GM21723 (cell line): ENCODE results near the gene ZBTB18.

Experiments used
- ATAC-seq: cut with Tn5 transposase; IDR thresholded peaks from one replicate; pipeline ENCODE4 v1.9.1; 2021; ENCODE audit warnings: mild to moderate bottlenecking, moderate library complexity; ENCODE audit not compliant: unreplicated experiment

Gene ZBTB18

DNA sequence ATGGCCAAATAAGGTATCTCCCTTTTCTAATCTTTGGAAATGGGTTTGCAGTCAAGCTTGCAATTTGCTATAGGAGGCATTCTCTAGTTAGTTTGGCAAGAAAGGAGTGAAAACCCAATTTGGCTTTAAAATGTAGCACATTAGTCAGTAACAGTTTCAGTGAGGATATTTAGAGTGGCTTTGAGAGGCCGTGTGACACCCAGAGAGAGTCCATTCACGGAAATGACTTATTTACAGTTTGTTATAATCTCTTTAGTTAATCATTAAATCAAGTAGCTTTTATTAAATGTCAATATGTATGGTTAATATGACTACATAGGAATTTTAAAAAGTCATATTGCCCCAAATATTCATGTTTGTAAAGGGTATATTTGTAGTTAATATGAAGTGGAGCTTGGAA is 9.6 kb downstream of the ZBTB18 start:
- ATAC-seq: no peak

DNA sequence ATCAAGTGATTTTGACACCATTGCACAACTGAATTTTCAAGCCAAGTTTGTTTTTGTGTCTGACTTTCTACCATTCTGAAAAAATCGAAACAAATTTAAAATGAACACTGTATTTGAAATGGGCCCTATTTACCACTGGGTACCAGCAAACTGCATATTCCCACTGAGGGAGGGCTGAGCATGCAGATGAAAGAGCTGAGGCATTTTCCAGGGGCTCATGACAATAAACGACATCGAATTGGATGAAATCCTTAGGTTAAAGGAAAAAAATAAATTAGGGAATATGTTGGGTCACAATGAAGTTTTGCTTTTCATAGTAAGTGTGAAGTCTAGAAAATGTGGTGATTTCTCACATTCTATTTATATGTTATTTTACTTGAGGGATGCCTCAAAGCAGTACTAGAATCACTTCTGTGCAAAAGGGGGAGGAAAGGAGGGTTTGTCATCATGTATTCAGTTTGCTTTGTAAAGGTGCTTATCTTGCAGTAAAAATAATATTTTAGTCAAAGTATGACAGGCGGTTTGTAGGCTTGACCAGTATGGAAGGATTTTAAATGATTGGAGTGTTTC is 11.2 kb downstream of the ZBTB18 start:
- ATAC-seq: no peak

DNA sequence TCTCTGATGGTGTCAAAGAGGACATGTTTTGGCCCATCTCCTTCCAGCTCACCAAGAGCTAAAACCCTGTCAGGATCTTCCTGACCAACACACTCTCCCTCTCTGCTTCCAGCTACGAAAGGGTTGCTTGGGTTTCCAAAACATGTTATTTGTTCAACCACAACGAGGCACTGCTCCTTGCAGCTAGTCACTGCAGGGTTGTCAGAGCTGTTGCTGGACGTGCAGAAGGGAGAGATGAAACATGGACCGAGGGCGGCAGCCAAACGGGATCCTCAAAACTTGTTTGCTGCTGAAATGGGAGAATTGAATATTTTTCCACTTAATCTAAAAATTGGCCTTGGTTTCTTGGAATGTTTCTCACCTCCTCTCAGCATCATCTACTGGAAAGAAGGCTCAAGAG is 12.4 kb downstream of the ZBTB18 start:
- no peak for ATAC-seq

DNA sequence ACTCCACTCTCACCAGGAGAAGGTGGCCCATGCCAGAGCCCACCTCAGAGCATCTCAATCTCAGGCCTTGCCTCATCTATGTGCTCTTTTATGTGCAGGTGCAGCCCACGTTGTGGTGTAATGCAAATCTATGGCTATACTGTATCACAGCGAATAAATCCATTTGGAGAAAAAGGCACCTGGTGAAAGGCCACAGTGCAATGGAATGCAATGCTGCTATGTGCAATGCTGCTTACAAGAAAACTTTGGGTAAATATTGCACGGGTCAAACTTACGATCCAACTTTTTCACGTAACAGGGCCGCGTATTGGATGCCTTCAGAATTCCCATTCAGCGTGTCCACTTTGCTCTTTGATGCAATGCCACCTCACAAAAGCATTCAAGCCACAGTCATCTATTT is 13.5 kb downstream of the ZBTB18 start:
- ATAC-seq: no peak

DNA sequence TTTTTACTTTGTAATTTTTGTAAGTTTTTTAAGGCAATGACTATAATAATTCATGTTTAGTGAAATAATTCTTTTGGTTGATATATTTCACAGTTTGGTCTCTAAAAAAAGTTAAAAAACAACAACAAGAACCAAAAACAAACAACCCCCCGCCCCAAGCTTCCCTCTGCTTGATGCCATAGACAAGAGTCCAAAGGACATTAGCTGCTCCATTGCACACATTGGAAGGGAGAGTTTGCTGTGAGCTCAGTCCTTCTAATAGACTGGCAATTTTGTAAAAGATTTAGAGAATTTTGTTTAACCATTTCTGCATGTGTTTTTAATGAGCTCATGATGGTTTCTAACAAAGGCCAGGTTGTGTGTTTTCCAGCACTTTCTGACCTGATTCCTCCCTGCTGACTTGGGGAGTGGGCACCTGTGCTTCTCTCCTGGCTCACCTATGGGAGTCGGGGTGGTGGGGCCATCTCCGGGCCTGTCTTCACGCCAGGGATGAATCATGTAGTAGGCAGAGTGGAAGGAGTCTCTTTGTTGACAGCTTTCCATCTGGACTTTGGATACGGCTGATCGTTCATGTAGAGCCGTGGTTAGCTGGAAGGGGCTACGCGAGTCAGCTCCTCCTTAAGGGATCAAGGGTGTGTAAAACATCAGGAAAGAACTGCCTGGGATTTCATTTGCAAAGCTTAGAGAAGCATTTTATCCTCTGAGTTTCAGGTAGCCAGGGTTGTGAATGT is 14.1 kb downstream of the ZBTB18 start:
- no peak for ATAC-seq

DNA sequence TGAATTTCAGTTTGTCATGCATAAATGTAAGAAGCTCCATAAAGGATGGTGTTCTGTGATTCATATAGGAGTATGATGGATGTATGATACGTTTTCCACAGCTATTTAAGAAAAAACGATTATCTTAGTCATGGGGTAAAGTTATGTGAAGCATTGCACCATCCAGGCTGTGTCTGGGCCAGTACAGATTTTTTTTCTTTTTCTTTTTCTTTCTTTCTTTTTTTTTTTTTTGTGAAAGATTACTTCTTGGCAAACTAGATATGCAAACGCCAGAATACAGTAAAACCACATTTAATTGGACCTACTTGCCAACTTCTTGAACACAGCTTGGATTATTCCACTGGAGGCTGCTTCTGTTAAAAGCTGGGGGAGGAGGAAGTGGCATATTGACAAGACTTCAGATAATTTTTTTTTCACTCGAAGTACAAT is 14.9 kb downstream of the ZBTB18 start:
- no peak for ATAC-seq

DNA sequence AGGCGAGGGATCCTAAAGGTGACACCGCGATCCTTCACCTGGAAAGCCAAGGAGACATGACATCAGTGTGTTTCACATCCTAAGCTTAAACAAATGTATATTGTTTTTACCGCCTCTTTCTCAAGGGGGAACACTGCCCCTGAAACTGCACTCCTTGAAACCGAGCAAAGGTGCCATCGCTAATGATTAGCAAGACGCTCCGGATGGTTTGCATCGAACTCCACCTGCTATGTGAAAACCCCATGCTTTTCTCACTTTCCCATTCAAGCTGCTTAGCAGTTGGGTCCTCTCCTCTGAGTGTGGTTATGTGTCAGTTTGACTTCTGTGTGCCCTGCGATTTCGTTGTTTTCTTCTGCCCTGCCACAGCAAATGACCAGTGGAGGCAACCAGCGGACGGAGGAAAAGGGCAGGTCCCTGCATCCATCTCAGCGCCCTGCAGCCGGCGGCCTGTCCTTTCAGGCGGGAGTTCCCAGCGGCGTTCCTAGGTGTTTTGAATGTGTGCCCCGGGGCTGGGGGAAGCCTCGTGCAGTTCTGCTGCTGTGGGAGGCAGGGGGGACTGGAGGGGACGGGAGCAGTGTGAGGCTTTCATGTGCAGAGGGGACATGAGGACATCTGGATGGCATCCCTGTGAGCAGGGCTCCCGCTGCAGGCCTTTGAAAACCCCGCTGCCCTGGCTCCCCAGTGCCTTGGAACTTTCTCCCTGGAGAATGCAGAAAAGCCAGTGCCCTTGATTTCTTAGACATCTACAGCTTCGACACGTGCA is 16.1 kb downstream of the ZBTB18 start:
- ATAC-seq: no peak

DNA sequence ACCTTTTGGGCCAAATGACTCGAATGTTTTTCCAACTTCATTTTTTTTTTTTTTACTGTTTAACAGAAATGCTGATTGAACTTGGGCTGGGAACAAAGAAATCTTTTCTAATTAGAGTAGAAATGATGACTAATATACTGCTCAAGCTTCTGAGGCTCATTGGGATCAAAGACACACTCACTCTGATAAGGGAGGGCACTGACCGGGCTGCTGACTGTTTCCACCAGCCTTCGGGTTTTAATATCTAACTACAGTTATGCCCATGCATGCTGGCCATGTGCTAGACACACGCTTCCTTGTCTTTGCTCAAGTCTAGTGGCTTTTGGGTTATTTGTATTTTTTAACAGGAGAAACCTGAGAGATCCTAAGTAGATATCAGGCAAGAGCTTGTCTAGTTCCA is 16.8 kb downstream of the ZBTB18 start:
- ATAC-seq: no peak

DNA sequence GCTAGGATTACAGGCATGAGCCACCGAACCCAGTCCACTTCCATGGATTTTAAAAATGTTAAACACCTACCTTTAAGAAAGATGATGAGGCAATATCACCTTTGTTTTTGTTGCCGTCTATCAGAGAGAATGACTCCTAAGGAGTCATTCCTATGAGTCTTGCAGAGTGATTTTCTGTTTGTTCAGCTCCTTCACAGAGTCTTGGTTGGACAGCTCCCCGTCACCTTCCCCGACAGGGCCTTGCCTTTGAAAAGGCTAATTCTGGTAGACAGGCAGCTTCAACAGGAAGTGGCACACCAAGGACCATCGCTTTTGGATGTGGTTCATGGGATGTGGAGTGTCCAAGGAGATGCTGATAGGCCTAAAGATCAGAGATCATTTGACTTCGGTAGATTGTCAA is 17.5 kb downstream of the ZBTB18 start:
- no peak for ATAC-seq

DNA sequence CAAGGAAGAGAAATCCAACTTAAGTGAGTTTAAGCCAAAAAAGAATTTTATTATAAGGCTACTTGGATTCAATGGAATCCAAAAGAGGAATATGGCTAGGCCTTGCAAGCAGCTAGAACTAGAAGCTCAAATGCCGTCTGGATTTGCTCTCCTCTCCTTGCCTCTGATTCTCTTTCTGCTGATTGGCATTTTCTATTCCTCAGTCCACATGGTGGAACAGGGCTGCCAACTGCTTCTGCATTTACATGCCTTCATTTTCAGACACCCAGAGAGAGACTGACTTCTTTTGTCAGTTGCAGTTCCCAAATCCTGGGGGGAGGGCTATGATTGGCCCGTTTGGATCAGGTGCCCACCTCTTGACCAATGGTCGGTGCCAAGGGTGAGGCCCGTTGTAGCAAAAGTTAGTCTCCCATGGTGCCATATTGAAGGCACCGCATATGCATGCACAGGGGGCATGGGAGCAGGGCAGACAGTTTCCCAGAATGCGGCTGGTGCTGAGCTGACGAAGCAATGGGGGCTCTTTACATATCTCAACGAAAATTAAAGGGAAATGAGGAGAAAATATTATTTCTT is 18.3 kb downstream of the ZBTB18 start:
- ATAC-seq: no peak

DNA sequence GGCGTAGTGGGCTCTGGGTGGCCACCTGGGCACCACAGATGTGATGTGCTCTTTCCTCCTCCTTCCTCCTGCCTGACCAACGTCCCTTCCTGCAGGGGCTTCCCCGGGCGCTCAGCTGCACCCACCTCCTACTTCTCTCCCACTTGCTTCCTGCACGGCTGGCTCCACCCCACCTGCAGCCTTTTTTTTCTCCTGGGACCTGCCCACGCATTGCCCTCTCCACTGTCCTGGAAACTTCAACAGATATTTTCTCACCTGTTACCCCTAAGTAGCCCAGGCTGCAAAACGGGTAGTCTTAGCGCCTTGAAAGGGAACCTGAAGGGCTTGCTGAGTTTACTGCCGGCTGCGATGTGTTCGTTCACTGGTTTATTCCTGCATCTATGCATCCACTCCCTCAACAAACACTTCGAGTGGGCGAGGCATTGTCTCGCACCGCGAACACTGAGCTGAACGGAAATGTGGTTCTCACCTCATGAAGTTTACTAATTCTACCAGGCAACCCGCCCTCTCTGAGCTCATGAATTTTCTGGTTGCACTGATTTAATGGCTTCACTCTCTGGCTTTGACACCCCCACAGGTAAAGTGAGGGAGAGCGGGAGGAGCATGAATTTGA is 23.6 kb downstream of the ZBTB18 start:
- peak; percentile 62 for ATAC-seq

DNA sequence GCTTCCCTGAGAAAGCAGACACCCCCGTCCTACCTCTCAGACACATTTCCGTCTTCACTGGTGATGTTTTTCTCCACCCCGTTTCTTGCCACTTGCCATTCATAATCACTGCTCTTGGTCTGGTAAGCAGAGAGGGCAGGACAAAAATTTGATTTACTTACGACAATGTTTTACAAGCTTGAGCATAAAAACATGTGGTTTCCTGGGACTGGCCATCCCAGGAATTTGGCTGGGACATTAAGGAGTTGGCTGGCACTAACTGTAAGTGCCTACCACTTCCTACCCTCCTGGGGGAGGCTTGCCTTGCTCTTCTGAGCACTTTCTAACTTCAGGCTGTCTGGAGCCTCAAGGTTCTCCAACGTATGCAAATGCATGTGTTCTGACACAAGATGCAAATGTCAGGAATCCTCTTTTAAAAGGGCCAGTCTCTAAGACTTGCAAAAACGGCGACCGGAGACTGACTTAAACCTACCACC is 24.2 kb downstream of the ZBTB18 start:
- ATAC-seq: peak; percentile 44

DNA sequence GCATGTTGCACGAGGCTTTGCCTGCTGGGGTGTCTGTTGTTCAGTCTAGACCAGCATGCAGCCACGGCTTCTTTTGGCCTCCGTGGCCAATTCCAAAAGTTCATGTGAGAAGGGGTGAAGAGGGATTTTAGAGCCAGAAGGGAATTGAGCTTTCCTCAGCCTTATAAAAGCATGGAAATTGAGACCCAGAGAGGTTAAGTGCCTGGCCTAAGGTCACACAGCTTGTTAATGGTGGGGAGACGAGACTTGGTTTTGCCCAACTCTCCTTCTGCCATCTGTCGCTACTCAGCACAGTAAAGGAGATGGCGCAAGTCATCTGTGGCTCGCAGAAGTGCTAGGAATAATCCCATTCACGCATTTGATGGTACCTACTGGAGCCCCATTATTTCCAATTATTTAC is 25.7 kb downstream of the ZBTB18 start:
- ATAC-seq: no peak

DNA sequence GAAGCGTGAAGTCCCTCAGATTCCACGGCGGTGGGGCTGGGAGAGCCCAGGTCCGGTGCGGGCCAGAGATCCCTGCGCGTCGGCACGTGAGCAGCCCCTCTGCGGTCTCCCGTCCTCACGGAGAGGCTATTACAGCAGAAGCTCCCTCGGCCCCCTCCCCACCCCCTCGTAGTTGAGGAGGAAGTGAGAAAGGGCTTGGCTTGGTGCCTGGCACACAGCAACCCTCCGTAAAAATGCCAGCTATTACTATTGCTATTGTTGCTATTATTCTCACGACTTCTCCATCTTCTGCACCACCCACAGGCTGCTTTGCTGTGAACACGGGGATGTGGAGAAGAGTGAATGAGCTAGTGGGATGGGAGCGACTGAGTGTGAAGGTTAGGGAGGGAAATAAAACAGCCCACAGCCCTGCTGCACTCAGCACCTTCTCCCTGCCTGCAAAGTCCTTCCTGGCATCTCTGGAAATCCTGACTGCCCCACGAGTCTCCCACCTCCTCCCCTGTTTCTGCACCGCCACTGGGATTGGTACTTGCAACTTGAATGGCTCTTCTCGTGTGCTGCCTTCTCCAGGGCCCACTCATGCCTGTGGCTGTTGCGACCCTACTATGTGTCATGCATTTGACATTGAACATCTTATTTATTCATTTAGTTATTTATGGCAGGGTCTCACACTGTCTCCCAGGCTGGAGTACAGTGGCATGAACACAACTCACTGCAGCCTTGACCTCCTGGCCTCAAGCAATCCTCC is 26.6 kb downstream of the ZBTB18 start:
- no peak for ATAC-seq

DNA sequence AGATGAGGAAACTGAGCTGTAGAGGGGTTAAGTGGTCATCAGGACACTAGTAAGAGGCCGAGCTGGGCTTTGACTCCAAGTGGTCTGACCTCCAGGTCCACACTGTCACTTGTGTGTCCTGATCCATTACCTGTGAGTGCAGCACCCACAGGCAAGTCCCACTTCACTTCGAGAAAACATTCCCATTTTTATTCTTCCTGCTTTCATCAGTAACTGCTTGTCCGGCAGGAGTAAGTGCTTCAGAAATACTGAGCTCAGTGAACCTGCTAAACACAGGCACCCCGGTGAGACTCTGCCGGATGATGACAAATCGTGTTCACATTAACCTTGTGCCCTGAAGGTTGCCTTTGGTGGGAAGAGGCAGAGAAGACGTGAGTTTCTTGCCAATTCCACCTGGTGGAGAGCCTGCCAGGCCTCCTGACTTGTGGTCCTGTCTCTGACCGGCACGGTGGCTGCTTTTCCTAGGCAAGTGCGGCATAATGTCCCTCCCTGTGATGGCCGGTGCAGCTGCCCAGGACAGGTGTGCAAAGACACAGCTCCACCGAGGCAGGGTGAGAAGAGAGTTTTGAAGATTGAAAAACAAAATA is 29.4 kb downstream of the ZBTB18 start:
- ATAC-seq: no peak

DNA sequence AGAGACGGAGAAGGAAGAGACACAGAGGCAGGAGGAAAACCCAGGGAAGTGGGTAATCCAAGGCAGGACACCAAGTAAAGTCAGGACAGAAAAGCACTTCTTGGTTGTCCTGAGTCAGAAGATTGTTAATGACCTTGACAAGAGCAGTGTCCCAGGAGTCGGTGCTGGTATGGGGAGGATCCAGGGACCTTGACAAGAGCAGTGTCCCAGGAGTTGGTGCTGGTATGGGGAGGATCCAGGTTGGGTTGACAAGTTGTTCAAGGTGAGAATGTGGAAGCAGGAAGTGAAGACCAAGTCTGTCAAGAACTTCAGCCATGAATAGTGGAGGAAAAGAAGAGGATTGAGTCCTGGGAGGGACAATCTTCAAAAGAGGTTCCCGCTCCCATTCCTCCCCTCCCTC is 31.9 kb downstream of the ZBTB18 start:
- ATAC-seq: no peak

DNA sequence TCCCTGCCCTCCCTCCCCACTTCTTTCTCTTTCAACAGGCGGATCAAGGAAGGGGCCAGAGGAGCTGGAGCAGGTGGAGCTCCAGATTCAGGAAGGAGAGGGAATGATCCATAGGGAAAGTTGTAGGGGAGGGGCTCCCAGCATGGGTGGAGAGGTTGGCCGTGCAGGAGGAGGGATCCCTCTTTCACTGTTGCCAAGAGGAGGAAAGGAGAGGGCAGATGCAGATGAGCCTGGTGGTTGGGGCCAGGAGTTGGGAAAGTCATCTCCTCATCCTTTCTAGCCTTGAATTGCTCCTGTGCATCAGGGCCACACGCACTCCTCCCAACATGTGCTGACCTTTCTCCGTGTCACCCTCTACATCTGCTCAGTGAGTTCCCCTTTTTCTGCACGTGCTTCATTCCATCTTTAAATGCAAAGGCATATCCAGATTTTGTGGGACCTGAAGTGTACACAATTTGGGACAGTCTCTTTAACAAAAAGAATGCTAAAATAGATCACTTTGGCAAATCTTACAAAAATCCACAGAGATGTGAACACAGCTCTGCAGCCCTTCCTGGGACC is 32.4 kb downstream of the ZBTB18 start:
- ATAC-seq: no peak

DNA sequence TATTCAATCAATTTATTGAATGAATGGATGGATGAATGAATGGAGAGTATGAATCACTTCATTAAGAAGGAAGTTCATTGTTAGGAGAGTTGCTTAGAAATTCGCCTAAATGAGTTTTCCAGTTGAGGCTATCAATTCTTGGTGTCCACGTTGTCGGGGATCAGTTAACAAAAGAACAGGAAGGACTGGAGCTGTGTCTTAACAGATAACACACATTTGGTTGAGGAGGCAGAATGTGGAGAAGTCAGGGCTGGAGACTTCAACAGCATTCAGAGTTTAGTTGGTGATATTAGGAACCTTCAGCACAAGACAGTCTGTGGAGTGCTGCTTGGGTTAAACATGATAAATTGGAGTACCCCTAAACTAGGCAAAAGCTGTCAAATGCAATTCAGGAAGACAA is 33.7 kb downstream of the ZBTB18 start:
- ATAC-seq: no peak

DNA sequence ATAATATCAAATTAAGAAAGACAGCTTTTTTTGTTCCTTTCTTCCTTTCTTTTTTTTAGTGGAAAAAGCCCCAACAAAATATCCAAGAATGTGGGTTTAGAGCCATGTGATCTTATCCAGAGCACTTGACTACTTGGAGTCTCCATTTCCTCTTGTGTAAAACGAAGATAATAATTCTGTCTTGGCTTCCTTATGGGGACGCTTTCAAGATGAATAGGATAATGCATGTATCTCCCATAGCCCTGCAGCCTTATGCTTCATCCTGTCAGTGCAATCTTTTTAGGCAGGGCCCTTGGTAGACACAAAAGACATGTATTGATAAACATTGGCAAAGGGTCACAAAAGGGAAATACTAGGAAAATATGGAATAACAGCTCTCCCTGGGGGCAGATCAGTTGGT is 34.8 kb downstream of the ZBTB18 start:
- ATAC-seq: no peak

DNA sequence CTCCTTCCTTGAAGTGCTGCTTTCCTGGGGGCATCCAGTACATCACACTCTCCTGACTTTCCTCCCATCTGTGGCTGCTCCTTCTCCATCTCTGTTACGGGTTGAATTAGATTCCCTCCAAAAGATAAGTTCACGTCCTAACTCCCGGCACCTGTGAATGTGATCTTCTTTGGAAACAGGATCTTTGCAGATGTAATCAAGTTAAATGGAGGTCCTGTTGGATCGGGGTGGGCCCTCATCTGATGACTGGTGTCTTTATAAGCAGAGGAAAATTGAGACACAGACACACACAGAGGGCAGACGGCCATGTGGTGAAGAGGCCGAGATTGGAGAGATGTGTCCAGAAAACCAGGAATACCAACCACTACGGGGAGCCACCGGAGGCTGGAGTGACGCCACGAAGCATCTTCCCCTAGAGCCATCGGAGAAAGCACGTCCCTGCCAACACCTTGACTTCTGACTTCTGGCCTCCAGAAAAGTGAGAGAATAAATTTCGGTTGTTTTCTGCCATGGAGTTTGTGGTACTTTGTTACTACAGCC is 36.0 kb downstream of the ZBTB18 start:
- no peak for ATAC-seq
